Uterus (tissue), 2 donors: ENCODE results near the gene HMGXB4.

Source experiments
- CTCF ChIP-seq, 4 experiments: fragments of 200-600 bp in 2 of 4; fragments of 450-650 bp in 2 of 4; sonication (generic) in 2 of 4; IDR thresholded peaks; one replicate each; pipeline ENCODE4 v1.5.1; 2016 to 2019; ENCODE audit warnings: antibody characterized with exemption in 4 of 4, mild to moderate bottlenecking in 2 of 4, moderate library complexity in 1 of 4
- POLR2A ChIP-seq, 2 donors: fragments of 450-650 bp; IDR thresholded peaks; one replicate each; pipeline ENCODE4 v1.6.1; 2016; ENCODE audit warnings: antibody characterized with exemption in 2 of 2, mild to moderate bottlenecking in 1 of 2, moderate library complexity in 1 of 2

- TF ChIP-seq POLR2A (IDR thresholded peaks at IDR 0.05) (no peak), CTCF (IDR thresholded peaks at IDR 0.05) (no peak)
Measured at GRCh38 chr22:35209203-35209602, 48.1 kb upstream of the HMGXB4 start.
